Endodermal cell (in vitro differentiated cells): ENCODE data around the gene CXorf38. TPM values are rescaled to one million over a fixed set of nuclear protein-coding genes. Genes with fewer than 3 reads are reported as not detected.

Experiments used
- DNase-seq: peaks from one replicate; pipeline ENCODE4 v3.0.0-alpha.2; 2017
- H3K27ac ChIP-seq: 2 replicates; pipeline ENCODE4 v1.5.1; 2013; ENCODE audit warnings: mild to moderate bottlenecking, low read depth, low read length, moderate library complexity
- H3K27me3 ChIP-seq: 2 replicates; pipeline ENCODE4 v1.6.1; 2013; ENCODE audit warnings: mild to moderate bottlenecking, low read length, moderate library complexity; ENCODE audit not compliant: insufficient read depth, control insufficient read depth, poor library complexity, severe bottlenecking
- H3K36me3 ChIP-seq: 2 replicates; pipeline ENCODE4 v1.7.0; 2013; ENCODE audit warnings: mild to moderate bottlenecking, low read length, moderate library complexity; ENCODE audit not compliant: control insufficient read depth, insufficient read depth
- H3K4me1 ChIP-seq: one replicate; pipeline ENCODE4 v1.7.0; 2013; ENCODE audit warnings: low read length; ENCODE audit not compliant: control insufficient read depth, insufficient read depth
- H3K4me3 ChIP-seq: 2 replicates; pipeline ENCODE4 v1.5.1; 2013; ENCODE audit warnings: mild to moderate bottlenecking, low read length, moderate library complexity
- H3K9ac ChIP-seq: 2 replicates; pipeline ENCODE4 v1.6.1; 2013; ENCODE audit warnings: mild to moderate bottlenecking, low read length, moderate library complexity; ENCODE audit not compliant: poor library complexity, severe bottlenecking; ENCODE audit errors: extremely low read depth
- H3K9me3 ChIP-seq: 2 replicates; pipeline ENCODE4 v1.6.1; 2013; ENCODE audit warnings: mild to moderate bottlenecking, low read length, moderate library complexity; ENCODE audit not compliant: control insufficient read depth
- H3K27ac Mint-ChIP-seq: 2 replicates; pipeline ENCODE4 v1.8.0; 2020; ENCODE audit warnings: mixed read lengths
- H3K27me3 Mint-ChIP-seq: 2 replicates; pipeline ENCODE4 v1.8.0; 2021; ENCODE audit warnings: mild to moderate bottlenecking, mixed read lengths; ENCODE audit not compliant: insufficient read depth
- H3K36me3 Mint-ChIP-seq: 2 replicates; pipeline ENCODE4 v1.8.0; 2020; ENCODE audit warnings: low read depth, mixed read lengths
- H3K4me1 Mint-ChIP-seq: 2 replicates; pipeline ENCODE4 v1.8.0; 2020; ENCODE audit warnings: mixed read lengths
- H3K4me3 Mint-ChIP-seq: 2 replicates; pipeline ENCODE4 v1.8.0; 2020; ENCODE audit warnings: mild to moderate bottlenecking, moderate library complexity, mixed read lengths
- H3K9me3 Mint-ChIP-seq: 2 replicates; pipeline ENCODE4 v1.8.0; 2020; ENCODE audit warnings: mild to moderate bottlenecking, mixed read lengths
- WGBS, 2 experiments: methylation state at CpG; one replicate each; pipeline versions ENCODE4 v1.1.5 to v1.1.7; 2013; ENCODE audit warnings: missing lambda C conversion rate in 2 of 2, mixed read lengths in 1 of 2; ENCODE audit not compliant: insufficient coverage in 1 of 2, insufficient read length in 1 of 2; 5-methylcytosine and 5-hydroxymethylcytosine counted together
- total RNA-seq, 2 donors: library from RNA; stranded (reverse); fragmentation: NEBNext Ultra II Directional in 1 of 2; extraction: Animal tissue kit (Norgen Biotek cat#: 25700) in 1 of 2; gene quantifications; 2 replicates in 1 of 2; 3 replicates in 1 of 2; pipeline ENCODE4 v1.2.1, GENCODE V29; 2021
- TF ChIP-seq, protein P1 (sequence below): fragments of 200-600 bp; sonication (generic); conservative IDR thresholded peaks from 2 replicates; pipeline ENCODE4 v1.5.0; 2021; ENCODE audit warnings: antibody characterized with exemption, mild to moderate bottlenecking

Gene CXorf38
- total RNA-seq, 2 donors from 2014 or later = 9.1 to 10.6 TPM

DNA sequence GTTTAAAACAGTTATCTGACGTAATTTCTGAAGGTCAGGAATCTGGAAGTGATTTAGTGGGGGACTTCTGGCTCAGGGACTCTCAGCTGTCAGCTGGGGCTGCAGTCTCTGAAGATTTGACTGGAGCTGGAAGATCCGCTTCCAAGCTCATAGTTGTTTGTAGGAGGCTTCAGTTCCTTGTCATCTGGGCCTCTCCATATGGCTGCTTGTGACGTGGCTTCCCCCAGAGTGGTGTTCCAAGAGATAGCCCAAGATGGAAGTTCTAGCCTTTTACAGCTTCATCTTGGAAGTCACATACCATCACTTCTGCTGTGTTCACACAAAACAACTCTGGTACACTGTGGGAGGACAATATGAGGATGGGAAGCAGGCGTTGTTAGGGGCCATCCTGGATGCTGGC lies 22.1 kb downstream of the CXorf38 start:
- Mint-ChIP-seq H3K36me3 (peaks cover 5% of the 10 kb centered on the region), H3K4me3 (no peak overlapping the region), H3K27me3 (peaks cover 2% of the 10 kb centered on the region), H3K9me3 (peaks cover 20% of the 10 kb centered on the region), H3K4me1 (no peaks in the 10 kb centered on the region), H3K27ac (no peak overlapping the region)
- H3K4me1 ChIP-seq = no peaks in the 10 kb centered on the region
- H3K27me3 ChIP-seq = no peaks in the 10 kb centered on the region
- H3K4me3 ChIP-seq = no peak overlapping the region
- H3K36me3 ChIP-seq = peaks cover under 1% of the 10 kb centered on the region
- DNase-seq = no peak
- no peak overlapping the region for H3K9ac ChIP-seq
- no peaks in the 10 kb centered on the region for H3K9me3 ChIP-seq
- TF ChIP-seq, protein P1, sequence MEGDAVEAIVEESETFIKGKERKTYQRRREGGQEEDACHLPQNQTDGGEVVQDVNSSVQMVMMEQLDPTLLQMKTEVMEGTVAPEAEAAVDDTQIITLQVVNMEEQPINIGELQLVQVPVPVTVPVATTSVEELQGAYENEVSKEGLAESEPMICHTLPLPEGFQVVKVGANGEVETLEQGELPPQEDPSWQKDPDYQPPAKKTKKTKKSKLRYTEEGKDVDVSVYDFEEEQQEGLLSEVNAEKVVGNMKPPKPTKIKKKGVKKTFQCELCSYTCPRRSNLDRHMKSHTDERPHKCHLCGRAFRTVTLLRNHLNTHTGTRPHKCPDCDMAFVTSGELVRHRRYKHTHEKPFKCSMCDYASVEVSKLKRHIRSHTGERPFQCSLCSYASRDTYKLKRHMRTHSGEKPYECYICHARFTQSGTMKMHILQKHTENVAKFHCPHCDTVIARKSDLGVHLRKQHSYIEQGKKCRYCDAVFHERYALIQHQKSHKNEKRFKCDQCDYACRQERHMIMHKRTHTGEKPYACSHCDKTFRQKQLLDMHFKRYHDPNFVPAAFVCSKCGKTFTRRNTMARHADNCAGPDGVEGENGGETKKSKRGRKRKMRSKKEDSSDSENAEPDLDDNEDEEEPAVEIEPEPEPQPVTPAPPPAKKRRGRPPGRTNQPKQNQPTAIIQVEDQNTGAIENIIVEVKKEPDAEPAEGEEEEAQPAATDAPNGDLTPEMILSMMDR = no peak
- H3K27ac ChIP-seq = no peak overlapping the region
- 98% methylated on average over 4 of the region's 4 CpGs; no CpG with 5 or more reads in 1 of the 2 experiments for WGBS, 2 experiments

DNA sequence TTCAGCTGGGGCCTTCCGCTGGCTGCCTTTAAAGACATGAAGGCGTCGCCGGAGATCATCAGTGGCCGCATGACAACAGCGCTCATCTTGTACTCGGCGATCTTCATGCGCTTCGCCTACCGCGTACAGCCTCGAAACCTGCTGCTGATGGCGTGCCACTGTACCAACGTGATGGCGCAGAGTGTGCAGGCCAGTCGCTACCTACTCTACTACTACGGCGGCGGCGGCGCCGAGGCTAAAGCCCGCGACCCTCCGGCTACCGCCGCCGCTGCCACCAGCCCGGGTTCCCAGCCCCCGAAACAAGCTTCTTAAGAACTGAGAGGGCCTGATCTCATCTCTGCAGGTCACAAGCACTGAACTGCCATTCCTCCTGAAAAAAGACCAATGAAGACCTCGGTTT lies 23.7 kb downstream of the CXorf38 start:
- peaks cover 5% of the 10 kb centered on the region for H3K36me3 Mint-ChIP-seq
- Histone ChIP-seq H3K4me1 (no peaks in the 10 kb centered on the region), H3K36me3 (no peaks in the 10 kb centered on the region), H3K4me3 (no peak overlapping the region), H3K9ac (no peak overlapping the region), H3K27ac (no peak overlapping the region), H3K9me3 (no peaks in the 10 kb centered on the region), H3K27me3 (no peaks in the 10 kb centered on the region)
- TF ChIP-seq, protein P1 = no peak
- no peak for DNase-seq
- no peak overlapping the region for H3K27ac Mint-ChIP-seq
- peaks cover 20% of the 10 kb centered on the region for H3K9me3 Mint-ChIP-seq
- H3K27me3 Mint-ChIP-seq = peaks cover 2% of the 10 kb centered on the region
- WGBS, 2 experiments = 95 to 97% methylated on average over 16 to 32 of the region's 32 CpGs
- H3K4me3 Mint-ChIP-seq = no peak overlapping the region
- H3K4me1 Mint-ChIP-seq = no peaks in the 10 kb centered on the region

DNA sequence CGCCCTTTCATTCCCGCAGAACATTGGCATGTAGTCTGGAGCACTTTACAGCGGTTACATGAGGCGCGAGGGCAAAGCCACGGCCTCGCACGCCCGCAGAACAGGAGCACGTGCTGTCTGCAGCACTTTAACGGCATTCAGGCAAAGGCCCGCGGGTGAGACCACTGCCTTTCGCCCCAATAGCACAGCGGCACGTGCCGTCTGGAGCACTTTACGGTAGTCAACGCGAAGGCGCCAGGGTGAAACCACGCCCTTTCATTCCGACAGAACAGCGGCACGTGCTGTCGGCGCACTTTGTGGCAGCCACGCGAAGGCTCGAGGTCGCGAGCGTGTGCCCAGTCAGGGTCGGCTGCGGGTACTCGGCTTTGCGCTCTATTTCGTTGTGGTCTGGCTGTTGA lies 24.2 kb downstream of the CXorf38 start, which contains the start of gene MPC1L:
MPC1L (plus strand) TSS at position 290 of the 398 bp plus-strand sequence. CDS start 138 bp downstream, outside the sequence.
- no peak within 1 kb of the TSS for H3K9ac ChIP-seq
- Mint-ChIP-seq H3K9me3 (peaks cover 19% of the 10 kb centered on the region), H3K4me1 (no peaks in the 10 kb centered on the region), H3K27ac (no peak within 1 kb of the TSS), H3K4me3 (no peak within 1 kb of the TSS), H3K36me3 (peaks cover 3% of the 10 kb centered on the region), H3K27me3 (peaks cover 2% of the 10 kb centered on the region)
- no peaks in the 10 kb centered on the region for H3K4me1 ChIP-seq
- 96 to 97% methylated on average over 30 to 38 of the region's 38 CpGs for WGBS, 2 experiments
- TF ChIP-seq, protein P1 = no peak
- no peaks in the 10 kb centered on the region for H3K9me3 ChIP-seq
- H3K27me3 ChIP-seq = no peaks in the 10 kb centered on the region
- H3K4me3 ChIP-seq = no peak within 1 kb of the TSS
- no peak for DNase-seq
- no peak within 1 kb of the TSS for H3K27ac ChIP-seq
- H3K36me3 ChIP-seq = no peaks in the 10 kb centered on the region
